ENCODE results near the gene RHBDL1.
A peak's percentile ranks its signal among the peaks of the same experiment; 100 is the strongest.

RHBDL1 gene

DNA sequence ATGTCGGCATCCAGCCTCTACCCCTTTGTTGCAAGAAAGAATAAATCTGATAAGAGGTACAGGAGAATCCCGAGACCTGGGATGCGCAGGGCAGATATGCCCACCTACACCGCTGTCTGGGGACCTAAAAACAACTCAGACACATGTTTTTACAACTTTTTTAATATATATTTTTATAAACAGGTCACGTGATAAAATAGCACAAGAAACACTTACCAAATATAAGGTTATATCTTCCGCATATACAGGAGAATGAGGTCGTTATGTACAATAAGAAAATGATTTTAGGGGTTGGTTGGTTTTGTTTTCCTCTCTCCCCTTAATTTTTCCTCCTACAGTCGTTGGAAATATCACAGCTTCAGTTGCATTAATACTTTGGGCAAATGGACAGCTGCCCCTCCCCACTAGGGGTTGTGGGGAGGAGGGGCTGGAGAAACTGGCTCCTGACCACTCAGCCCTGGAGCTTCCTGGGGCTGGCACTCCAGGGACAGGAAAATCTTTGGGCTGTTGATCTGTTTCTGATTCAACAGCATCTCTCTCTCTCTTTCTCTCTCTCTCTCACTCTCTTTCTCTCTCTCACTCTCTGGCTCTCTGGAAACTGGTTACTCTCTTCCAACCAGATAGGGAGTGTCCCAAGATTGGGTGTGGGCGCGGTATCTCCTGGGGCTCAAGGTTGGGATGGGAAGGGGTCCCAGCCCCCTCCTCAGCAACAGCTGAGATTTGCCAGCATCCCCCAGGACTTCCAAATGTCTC lies 17.1 kb downstream of the RHBDL1 start:
- WGBS, 2 experiments (ENCODE audit: insufficient coverage in 2 of 2), result 75 to 100% methylated on average over 2 of the region's 10 CpGs
- no peak overlapping the region for H3K4me3 ChIP-seq (ENCODE audit: extremely low read depth, insufficient read depth, low read length, poor library complexity, severe bottlenecking)
- H3K36me3 ChIP-seq (ENCODE audit: control insufficient read depth, insufficient read depth, low read length), result no peaks in the 10 kb centered on the region
- no peaks in the 10 kb centered on the region for H3K9me3 ChIP-seq (ENCODE audit: control insufficient read depth, low read length)
- peaks cover 23% of the 10 kb centered on the region for H3K4me1 ChIP-seq (ENCODE audit: control insufficient read depth, insufficient read depth, low read length, poor library complexity, severe bottlenecking)
- no peak overlapping the region for H3K27ac ChIP-seq (ENCODE audit: low read depth, low read length, severe bottlenecking)

DNA sequence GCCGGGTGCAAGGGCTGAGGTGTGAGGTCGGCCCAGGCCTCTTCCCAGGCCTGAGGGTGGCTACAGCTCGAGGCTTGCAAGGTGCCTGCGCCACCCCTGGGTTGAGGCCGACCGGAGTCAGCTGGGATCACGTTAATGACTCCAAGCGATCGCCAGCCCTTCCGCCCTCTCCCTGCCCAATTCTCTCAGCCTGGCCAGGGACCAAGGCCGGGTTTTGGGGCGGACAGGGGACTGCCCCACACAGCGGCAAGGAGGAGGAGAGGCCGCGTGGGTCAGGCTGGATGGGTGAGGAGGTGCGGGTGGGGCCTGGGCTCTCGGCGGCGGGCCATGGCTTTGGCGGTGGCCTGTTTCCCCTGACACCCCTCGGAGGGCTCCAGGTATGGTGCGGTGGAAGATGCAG lies 17.9 kb downstream of the RHBDL1 start:
- Histone ChIP-seq H3K27ac (ENCODE audit: low read depth, low read length, severe bottlenecking) (no peak overlapping the region), H3K4me3 (ENCODE audit: extremely low read depth, insufficient read depth, low read length, poor library complexity, severe bottlenecking) (no peak overlapping the region), H3K36me3 (ENCODE audit: control insufficient read depth, insufficient read depth, low read length) (no peaks in the 10 kb centered on the region), H3K9me3 (ENCODE audit: control insufficient read depth, low read length) (no peaks in the 10 kb centered on the region), H3K4me1 (ENCODE audit: control insufficient read depth, insufficient read depth, low read length, poor library complexity, severe bottlenecking) (peaks cover 23% of the 10 kb centered on the region)
- WGBS, 2 experiments (ENCODE audit: insufficient coverage in 2 of 2), result 26 to 49% methylated on average over 5 to 18 of the region's 22 CpGs

DNA sequence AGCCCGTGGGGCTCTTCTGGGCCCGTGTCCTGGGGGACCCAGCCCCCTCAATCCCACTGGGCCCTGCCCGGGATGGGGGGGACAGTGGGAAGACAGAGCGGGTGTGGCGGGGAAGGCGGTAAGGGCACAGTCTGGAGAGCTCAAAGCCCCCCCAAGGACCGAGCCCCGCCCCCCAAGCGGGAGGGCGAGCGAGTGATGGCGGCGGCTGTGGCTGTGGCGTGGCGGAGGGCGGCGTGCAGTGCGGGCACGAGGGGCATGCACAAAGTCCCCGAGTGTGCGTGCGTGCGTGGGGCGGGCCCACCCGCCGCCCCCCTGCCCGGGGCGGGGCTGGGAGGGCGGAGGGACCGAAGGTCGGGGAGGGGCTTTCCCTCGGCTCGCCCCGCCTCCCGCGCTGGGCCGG lies 18.3 kb downstream of the RHBDL1 start:
- Histone ChIP-seq H3K36me3 (ENCODE audit: control insufficient read depth, insufficient read depth, low read length) (no peaks in the 10 kb centered on the region), H3K4me1 (ENCODE audit: control insufficient read depth, insufficient read depth, low read length, poor library complexity, severe bottlenecking) (peaks cover 23% of the 10 kb centered on the region), H3K27ac (ENCODE audit: low read depth, low read length, severe bottlenecking) (no peak overlapping the region), H3K4me3 (ENCODE audit: extremely low read depth, insufficient read depth, low read length, poor library complexity, severe bottlenecking) (no peak overlapping the region), H3K9me3 (ENCODE audit: control insufficient read depth, low read length) (no peaks in the 10 kb centered on the region)
- WGBS, 2 experiments (ENCODE audit: insufficient coverage in 2 of 2), result 5 to 7% methylated on average over 11 to 12 of the region's 37 CpGs

DNA sequence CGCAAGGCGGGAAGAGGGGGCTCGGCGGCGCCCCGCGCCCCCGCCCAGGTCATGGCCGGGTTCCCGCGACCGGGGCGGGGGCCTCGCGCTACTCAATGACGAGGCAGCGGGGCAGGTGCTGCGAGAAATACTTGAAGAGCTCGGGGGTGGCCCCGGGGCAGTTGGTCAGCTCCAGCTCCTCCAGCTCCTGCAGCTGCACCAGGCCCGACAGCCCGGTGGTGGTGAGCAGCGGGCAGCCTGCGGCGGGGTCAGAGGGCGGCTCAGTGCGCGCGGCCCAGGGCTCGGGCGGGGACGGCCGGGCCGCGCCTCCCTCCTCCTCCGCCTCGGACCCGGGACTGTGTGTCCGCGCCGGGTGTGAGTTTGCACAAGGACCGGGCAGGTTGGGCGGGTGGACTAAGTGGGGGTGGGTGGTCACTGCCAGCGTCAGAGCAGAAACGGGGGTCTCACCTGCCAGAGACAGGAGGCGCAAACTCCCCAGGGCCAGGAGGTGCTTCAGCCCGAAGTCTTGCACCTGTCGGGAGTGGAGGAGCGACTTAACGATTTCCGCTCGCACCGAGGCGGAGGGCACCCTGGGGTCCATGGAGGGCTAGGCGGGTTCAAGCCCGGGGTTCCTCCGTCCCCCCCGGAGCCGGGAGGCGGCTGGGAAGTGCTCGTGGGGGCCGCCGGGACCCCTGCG lies 18.9 kb downstream of the RHBDL1 start:
- H3K4me1 ChIP-seq (ENCODE audit: control insufficient read depth, insufficient read depth, low read length, poor library complexity, severe bottlenecking), result peaks cover 17% of the 10 kb centered on the region
- peak overlapping the region; percentile 2 for H3K4me3 ChIP-seq (ENCODE audit: extremely low read depth, insufficient read depth, low read length, poor library complexity, severe bottlenecking)
- H3K36me3 ChIP-seq (ENCODE audit: control insufficient read depth, insufficient read depth, low read length), result no peaks in the 10 kb centered on the region
- H3K9me3 ChIP-seq (ENCODE audit: control insufficient read depth, low read length), result no peaks in the 10 kb centered on the region
- 4 to 5% methylated on average over 50 to 56 of the region's 64 CpGs for WGBS, 2 experiments (ENCODE audit: insufficient coverage in 2 of 2)
- no peak overlapping the region for H3K27ac ChIP-seq (ENCODE audit: low read depth, low read length, severe bottlenecking)

DNA sequence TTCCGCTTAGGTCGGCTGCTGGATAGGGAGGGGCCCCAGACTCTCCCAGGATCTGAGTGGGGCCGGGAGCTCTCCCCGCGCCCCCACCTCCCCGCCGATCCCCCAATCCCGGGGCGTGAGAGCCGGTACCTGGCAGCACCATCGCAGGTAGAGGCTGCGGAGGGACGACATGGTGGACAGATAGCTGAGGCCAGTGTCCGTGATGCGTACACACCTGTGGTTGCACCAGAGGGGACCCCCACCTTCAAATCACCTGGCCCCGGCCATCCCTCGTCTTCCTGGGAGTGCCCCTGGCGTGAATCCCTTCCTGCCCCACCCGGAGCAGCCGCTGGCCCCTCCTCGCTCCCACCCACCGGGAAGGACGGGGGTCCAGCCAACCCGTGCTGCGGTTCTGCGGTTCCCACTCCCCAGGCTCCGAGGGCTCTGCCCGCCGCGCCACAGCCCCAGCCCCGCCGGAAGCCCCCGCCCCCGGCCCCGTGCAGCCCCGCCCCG lies 19.4 kb downstream of the RHBDL1 start:
- H3K4me1 ChIP-seq (ENCODE audit: control insufficient read depth, insufficient read depth, low read length, poor library complexity, severe bottlenecking), result peaks cover 13% of the 10 kb centered on the region
- no peaks in the 10 kb centered on the region for H3K36me3 ChIP-seq (ENCODE audit: control insufficient read depth, insufficient read depth, low read length)
- H3K4me3 ChIP-seq (ENCODE audit: extremely low read depth, insufficient read depth, low read length, poor library complexity, severe bottlenecking), result no peak overlapping the region
- no peaks in the 10 kb centered on the region for H3K9me3 ChIP-seq (ENCODE audit: control insufficient read depth, low read length)
- 10 to 12% methylated on average over 14 to 20 of the region's 37 CpGs for WGBS, 2 experiments (ENCODE audit: insufficient coverage in 2 of 2)
- H3K27ac ChIP-seq (ENCODE audit: low read depth, low read length, severe bottlenecking), result no peak overlapping the region

DNA sequence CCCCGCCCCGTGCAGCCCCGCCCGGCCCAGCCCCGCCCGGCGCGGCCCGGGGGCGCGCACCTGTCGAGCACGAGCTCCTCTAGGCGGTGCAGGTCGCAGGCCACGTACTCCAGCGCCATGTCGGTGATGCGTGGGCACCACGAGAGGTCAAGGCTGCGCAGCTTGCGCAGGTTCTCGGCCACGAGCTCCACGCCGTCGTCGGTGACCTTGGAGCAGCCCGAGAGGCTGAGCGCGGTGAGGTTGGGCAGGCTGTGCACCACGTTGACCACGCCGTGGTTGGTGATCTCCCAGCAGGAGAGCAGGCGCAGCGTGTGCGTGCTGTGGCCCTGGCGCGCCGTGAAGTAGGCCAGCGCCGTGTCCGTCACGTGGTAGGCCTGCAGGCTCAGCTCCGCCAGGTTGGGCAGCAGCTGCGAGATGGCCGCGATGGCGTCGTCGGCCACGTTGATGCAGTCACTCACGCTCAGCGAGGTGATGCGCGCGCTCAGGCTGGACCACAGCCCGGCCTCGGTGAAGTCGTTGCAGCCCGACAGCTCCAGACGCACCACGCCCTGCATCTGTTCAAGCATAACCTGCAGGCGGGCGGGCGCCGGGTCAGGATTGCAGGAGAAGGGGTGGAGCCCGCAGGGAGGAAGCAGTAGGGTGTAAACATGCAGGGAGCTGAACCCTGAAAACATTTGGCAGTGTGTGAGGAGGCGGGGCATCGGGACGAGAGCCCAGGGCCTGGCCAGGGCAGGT lies 20.1 kb downstream of the RHBDL1 start:
- no peak overlapping the region for H3K27ac ChIP-seq (ENCODE audit: low read depth, low read length, severe bottlenecking)
- H3K4me3 ChIP-seq (ENCODE audit: extremely low read depth, insufficient read depth, low read length, poor library complexity, severe bottlenecking), result no peak overlapping the region
- H3K4me1 ChIP-seq (ENCODE audit: control insufficient read depth, insufficient read depth, low read length, poor library complexity, severe bottlenecking), result peaks cover 13% of the 10 kb centered on the region
- H3K36me3 ChIP-seq (ENCODE audit: control insufficient read depth, insufficient read depth, low read length), result no peaks in the 10 kb centered on the region
- WGBS, 2 experiments (ENCODE audit: insufficient coverage in 2 of 2), result 11 to 12% methylated on average over 69 of the region's 71 CpGs
- no peaks in the 10 kb centered on the region for H3K9me3 ChIP-seq (ENCODE audit: control insufficient read depth, low read length)

DNA sequence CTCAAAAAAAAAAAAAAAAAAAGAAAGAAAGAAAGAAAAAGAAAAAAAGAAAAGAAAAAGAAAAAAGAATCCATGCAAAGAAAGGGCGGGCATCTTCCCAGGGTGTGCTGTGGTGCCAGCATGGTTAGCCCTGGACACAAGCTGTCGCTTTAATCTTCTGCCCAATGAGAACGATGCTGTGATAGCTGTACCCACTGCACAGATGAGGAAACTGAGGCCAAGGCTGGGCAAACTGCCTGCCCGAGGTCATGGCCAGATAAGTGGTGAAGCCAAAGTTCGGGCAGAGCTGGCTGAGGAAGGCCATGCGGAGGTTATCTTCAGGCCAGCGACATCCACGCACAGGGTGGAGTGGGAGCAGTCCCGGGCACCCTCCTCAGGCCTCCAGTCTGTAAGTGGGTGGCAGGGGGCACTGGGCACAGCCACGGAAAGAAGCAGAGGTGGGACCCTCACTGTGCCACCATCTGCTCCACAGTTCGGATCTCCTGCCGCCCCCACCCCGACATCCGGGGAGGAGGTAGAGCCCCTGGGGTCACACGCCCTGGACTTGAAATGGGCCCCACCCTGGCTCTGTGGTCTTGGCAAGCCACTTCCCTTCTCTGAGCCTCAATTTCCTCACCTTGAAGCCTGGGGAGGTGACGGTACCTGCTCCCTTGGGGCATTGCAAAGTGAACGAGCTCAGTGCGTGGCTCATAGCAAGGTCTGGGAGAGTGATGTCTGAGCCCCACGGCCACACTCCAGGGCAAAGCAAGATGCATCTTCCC lies 23.6 kb downstream of the RHBDL1 start:
- Histone ChIP-seq H3K27ac (ENCODE audit: low read depth, low read length, severe bottlenecking) (no peak overlapping the region), H3K4me3 (ENCODE audit: extremely low read depth, insufficient read depth, low read length, poor library complexity, severe bottlenecking) (no peak overlapping the region), H3K9me3 (ENCODE audit: control insufficient read depth, low read length) (no peaks in the 10 kb centered on the region), H3K36me3 (ENCODE audit: control insufficient read depth, insufficient read depth, low read length) (no peaks in the 10 kb centered on the region), H3K4me1 (ENCODE audit: control insufficient read depth, insufficient read depth, low read length, poor library complexity, severe bottlenecking) (peaks cover 13% of the 10 kb centered on the region)
- WGBS, 2 experiments (ENCODE audit: insufficient coverage in 2 of 2), result 72 to 76% methylated on average over 18 to 19 of the region's 19 CpGs

DNA sequence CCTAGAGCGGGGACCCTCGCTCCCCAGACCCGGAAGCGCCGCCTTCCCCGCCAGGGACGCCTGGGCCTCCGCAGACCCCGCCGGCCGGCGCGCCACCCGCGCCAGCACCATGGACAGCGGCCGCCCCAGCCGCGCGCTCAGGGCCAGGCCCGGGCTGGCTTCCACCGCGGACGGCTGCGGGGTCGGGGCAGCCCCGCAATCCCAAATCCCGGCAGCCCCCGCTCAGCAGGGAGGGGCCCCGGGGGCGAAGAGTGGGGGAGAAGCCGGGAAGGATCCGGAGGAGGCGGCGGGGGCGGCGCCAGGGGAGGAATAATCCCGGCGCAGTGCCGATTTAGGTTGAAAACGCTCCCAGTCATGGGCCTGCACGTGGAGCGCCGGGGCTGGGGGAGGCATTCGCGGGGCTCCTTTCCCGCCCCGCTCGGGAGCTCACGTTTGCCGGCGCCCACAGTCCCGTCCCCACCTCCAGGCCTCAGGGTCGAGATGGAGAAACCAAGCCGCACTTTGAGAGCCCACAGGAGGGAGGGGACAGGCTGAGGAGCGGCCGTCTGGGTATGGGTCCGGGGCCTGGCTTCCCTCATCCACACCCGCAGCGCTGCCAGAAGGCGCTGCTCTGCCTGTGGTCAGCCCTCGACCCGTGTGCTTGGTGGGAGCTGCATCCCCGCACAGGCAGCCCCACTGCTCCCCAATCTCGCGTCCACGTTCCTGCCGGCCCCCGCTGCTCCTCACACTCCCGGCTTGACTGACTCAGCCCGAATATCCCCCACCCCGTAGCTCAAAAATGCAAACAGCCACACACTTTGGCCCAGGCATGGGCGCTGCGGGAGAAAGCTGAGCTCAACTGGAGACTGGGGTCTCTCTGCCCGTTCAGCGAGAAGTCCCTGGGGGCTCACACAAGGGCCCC lies 25.5 kb downstream of the RHBDL1 start:
- Histone ChIP-seq H3K4me3 (ENCODE audit: extremely low read depth, insufficient read depth, low read length, poor library complexity, severe bottlenecking) (no peak overlapping the region), H3K27ac (ENCODE audit: low read depth, low read length, severe bottlenecking) (no peak overlapping the region), H3K36me3 (ENCODE audit: control insufficient read depth, insufficient read depth, low read length) (no peaks in the 10 kb centered on the region), H3K4me1 (ENCODE audit: control insufficient read depth, insufficient read depth, low read length, poor library complexity, severe bottlenecking) (no peaks in the 10 kb centered on the region), H3K9me3 (ENCODE audit: control insufficient read depth, low read length) (no peaks in the 10 kb centered on the region)
- WGBS, 2 experiments (ENCODE audit: insufficient coverage in 2 of 2), result 4 to 7% methylated on average over 55 to 65 of the region's 76 CpGs

DNA sequence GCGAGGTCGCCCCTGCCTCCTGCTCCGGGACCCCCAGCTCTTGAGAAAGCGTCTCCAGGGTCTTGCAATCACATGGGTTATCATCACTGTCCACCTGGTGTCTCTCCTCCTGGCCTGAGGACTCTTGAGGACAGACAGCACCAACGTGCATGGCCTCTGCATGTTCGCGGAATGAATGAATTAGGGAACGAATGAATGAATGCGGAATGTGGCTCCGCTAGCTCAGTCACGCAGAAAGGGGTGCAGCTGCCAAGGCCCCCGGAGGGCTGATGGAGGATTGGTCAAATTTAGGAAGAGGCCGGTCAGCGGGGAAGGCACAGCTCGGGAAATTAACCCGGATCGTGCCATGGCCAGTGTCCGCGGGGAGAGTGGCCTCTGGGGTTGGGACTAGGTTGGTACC lies 26.9 kb downstream of the RHBDL1 start:
- Histone ChIP-seq H3K27ac (ENCODE audit: low read depth, low read length, severe bottlenecking) (no peak overlapping the region), H3K4me3 (ENCODE audit: extremely low read depth, insufficient read depth, low read length, poor library complexity, severe bottlenecking) (no peak overlapping the region), H3K4me1 (ENCODE audit: control insufficient read depth, insufficient read depth, low read length, poor library complexity, severe bottlenecking) (no peaks in the 10 kb centered on the region), H3K9me3 (ENCODE audit: control insufficient read depth, low read length) (no peaks in the 10 kb centered on the region), H3K36me3 (ENCODE audit: control insufficient read depth, insufficient read depth, low read length) (no peaks in the 10 kb centered on the region)
- 81 to 85% methylated on average over 19 of the region's 19 CpGs for WGBS, 2 experiments (ENCODE audit: insufficient coverage in 2 of 2)
